Neural progenitor cell (in vitro differentiated cells): ENCODE data around the gene TSGA10. TPM values are rescaled to one million over a fixed set of nuclear protein-coding genes. Genes with fewer than 3 reads are reported as not detected.
"Not testable (repeated sequence)": the region's sequence is repeated elsewhere in the genome, so short reads cannot be mapped to it uniquely, and the experiment has no call there.

ENCODE experiments used
- DNase-seq: peaks from one replicate; pipeline ENCODE4 v3.0.0-alpha.2; 2016; ENCODE audit warnings: low spot score
- H2AFZ ChIP-seq: fragments of 200-600 bp; sonication (generic); replicated peaks from 2 replicates; pipeline ENCODE4 v1.6.1; 2016; ENCODE audit warnings: antibody characterized with exemption
- H3F3A ChIP-seq: fragments of 200-600 bp; sonication (generic); 2 replicates; pipeline ENCODE4 v1.6.1; 2016; ENCODE audit warnings: antibody characterized with exemption, low read depth
- H3K27ac ChIP-seq: fragments of 200-600 bp; sonication (generic); 2 replicates; pipeline ENCODE4 v1.5.1; 2016; ENCODE audit warnings: mild to moderate bottlenecking
- H3K27me3 ChIP-seq: fragments of 200-600 bp; sonication (generic); 2 replicates; pipeline ENCODE4 v1.6.1; 2016; ENCODE audit warnings: mild to moderate bottlenecking, moderate library complexity
- H3K36me3 ChIP-seq: fragments of 200-600 bp; sonication (generic); 2 replicates; pipeline ENCODE4 v1.5.1; 2016
- H3K4me1 ChIP-seq: fragments of 200-600 bp; sonication (generic); 2 replicates; pipeline ENCODE4 v1.6.1; 2016; ENCODE audit warnings: mixed run types
- H3K4me2 ChIP-seq: fragments of 200-600 bp; sonication (generic); 2 replicates; pipeline ENCODE4 v1.6.1; 2016
- H3K4me3 ChIP-seq: fragments of 200-600 bp; sonication (generic); 2 replicates; pipeline ENCODE4 v1.5.1; 2016
- H3K79me2 ChIP-seq: fragments of 200-600 bp; sonication (generic); 2 replicates; pipeline ENCODE4 v1.6.1; 2016; ENCODE audit warnings: low read depth
- H3K9ac ChIP-seq: fragments of 200-600 bp; sonication (generic); 2 replicates; pipeline ENCODE4 v1.6.1; 2016
- H3K9me3 ChIP-seq: fragments of 200-600 bp; sonication (generic); 2 replicates; pipeline ENCODE4 v1.5.1; 2016; ENCODE audit warnings: low read depth
- H4K20me1 ChIP-seq: fragments of 200-600 bp; sonication (generic); 2 replicates; pipeline ENCODE4 v1.6.1; 2016; ENCODE audit warnings: low read depth
- H3K27ac Mint-ChIP-seq: 3 replicates; pipeline ENCODE4 v1.8.0; 2021; ENCODE audit warnings: mixed read lengths
- H3K27me3 Mint-ChIP-seq: 2 replicates; pipeline ENCODE4 v1.8.0; 2022; ENCODE audit warnings: low read depth, mild to moderate bottlenecking, inconsistent platforms, moderate library complexity, mixed read lengths; ENCODE audit not compliant: insufficient read depth
- H3K36me3 Mint-ChIP-seq: 3 replicates; pipeline ENCODE4 v1.8.0; 2021; ENCODE audit warnings: mixed read lengths
- H3K4me1 Mint-ChIP-seq: 3 replicates; pipeline ENCODE4 v1.8.0; 2021; ENCODE audit warnings: mixed read lengths
- H3K4me3 Mint-ChIP-seq: 3 replicates; pipeline ENCODE4 v1.8.0; 2021; ENCODE audit warnings: mild to moderate bottlenecking, moderate library complexity, mixed read lengths
- H3K9me3 Mint-ChIP-seq: 3 replicates; pipeline ENCODE4 v1.8.0; 2020; ENCODE audit warnings: mixed read lengths
- EZH2 ChIP-seq: fragments of 200-600 bp; sonication (generic); IDR thresholded peaks from 2 replicates; pipeline ENCODE4 v1.6.1; 2017; ENCODE audit warnings: antibody characterized with exemption, mild to moderate bottlenecking, moderate library complexity
- EZH2phosphoT487 ChIP-seq: fragments of 200-600 bp; sonication (generic); IDR thresholded peaks from 2 replicates; pipeline ENCODE4 v1.6.1; 2017; ENCODE audit warnings: antibody characterized with exemption
- total RNA-seq: library from RNA; depleted of rRNA; stranded (reverse); fragments of >200 nt; gene quantifications from 2 replicates; pipeline ENCODE4 v1.2.3, GENCODE V29; 2015; ENCODE audit warnings: low replicate concordance
- TF ChIP-seq, protein P1 (sequence below): fragments of 200-600 bp; sonication (generic); IDR thresholded peaks from 2 replicates; pipeline ENCODE4 v1.5.1; 2017; ENCODE audit warnings: antibody characterized with exemption, mild to moderate bottlenecking

Gene TSGA10
- total RNA-seq, 1 donor from 2014 or later = 5.8 TPM

DNA sequence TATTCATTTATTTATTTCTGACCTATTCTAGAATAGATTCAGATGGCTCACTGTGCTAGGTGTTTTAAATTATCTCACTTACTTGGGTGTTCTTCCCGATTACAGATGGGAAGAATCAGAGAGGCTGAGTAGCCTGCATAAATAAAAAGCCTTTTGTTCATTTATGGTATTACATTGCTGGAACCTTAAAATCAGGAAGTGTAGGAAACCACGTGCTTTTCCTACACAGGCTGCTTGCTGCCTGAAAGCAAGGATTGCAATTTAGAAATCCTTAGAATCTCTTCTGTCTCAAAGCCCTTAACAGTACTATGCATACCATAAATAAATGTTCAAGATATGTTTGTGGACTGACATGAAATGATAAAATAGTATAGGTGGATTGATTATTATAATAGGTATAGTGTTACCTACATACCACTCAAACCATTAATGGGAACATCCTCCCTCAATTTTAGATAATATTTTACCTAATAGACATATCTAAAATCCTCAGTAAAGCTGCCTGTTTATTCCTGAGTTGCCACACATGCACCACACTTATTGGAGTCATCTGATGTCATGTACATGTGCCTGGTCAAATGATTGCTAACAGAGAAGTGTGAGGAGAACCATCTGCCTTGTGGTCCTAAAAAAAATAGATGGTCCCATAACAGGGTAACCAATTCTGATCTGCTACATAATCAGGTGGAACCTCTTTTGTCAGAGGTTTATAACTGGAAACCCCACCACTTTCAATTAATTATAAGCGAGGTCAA is 86.7 kb downstream of the TSGA10 start:
- no peaks in the 10 kb centered on the region for H4K20me1 ChIP-seq
- H2AFZ ChIP-seq = no peak overlapping the region
- Mint-ChIP-seq H3K27ac (no peak overlapping the region), H3K27me3 (no peaks in the 10 kb centered on the region), H3K4me3 (no peak overlapping the region), H3K4me1 (no peaks in the 10 kb centered on the region), H3K9me3 (no peaks in the 10 kb centered on the region), H3K36me3 (no peaks in the 10 kb centered on the region)
- H3K36me3 ChIP-seq = no peaks in the 10 kb centered on the region
- no peak overlapping the region for H3K9ac ChIP-seq
- H3K27ac ChIP-seq = no peak overlapping the region
- no peak for DNase-seq
- H3K4me1 ChIP-seq = no peaks in the 10 kb centered on the region
- TF ChIP-seq EZH2phosphoT487 = no peak
- TF ChIP-seq, protein P1, sequence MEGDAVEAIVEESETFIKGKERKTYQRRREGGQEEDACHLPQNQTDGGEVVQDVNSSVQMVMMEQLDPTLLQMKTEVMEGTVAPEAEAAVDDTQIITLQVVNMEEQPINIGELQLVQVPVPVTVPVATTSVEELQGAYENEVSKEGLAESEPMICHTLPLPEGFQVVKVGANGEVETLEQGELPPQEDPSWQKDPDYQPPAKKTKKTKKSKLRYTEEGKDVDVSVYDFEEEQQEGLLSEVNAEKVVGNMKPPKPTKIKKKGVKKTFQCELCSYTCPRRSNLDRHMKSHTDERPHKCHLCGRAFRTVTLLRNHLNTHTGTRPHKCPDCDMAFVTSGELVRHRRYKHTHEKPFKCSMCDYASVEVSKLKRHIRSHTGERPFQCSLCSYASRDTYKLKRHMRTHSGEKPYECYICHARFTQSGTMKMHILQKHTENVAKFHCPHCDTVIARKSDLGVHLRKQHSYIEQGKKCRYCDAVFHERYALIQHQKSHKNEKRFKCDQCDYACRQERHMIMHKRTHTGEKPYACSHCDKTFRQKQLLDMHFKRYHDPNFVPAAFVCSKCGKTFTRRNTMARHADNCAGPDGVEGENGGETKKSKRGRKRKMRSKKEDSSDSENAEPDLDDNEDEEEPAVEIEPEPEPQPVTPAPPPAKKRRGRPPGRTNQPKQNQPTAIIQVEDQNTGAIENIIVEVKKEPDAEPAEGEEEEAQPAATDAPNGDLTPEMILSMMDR = no peak
- TF ChIP-seq EZH2 = no peak
- no peaks in the 10 kb centered on the region for H3K9me3 ChIP-seq
- no peaks in the 10 kb centered on the region for H3K27me3 ChIP-seq
- no peaks in the 10 kb centered on the region for H3K79me2 ChIP-seq
- H3K4me2 ChIP-seq = no peak overlapping the region
- no peak overlapping the region for H3K4me3 ChIP-seq
- H3F3A ChIP-seq = no peaks in the 10 kb centered on the region

- Mint-ChIP-seq H3K4me1 (no peaks in the 10 kb centered on the region), H3K27me3 (no peaks in the 10 kb centered on the region), H3K9me3 (no peaks in the 10 kb centered on the region), H3K4me3 (no peak overlapping the region), H3K36me3 (no peaks in the 10 kb centered on the region), H3K27ac (no peak overlapping the region)
- Histone ChIP-seq H3K4me2 (no peak overlapping the region), H3K9me3 (no peaks in the 10 kb centered on the region), H3F3A (no peaks in the 10 kb centered on the region), H2AFZ (peak overlapping the region; percentile 59), H3K79me2 (no peaks in the 10 kb centered on the region), H3K9ac (no peak overlapping the region), H4K20me1 (no peaks in the 10 kb centered on the region), H3K4me1 (no peaks in the 10 kb centered on the region), H3K4me3 (no peak overlapping the region), H3K36me3 (no peaks in the 10 kb centered on the region), H3K27me3 (no peaks in the 10 kb centered on the region), H3K27ac (no peak overlapping the region)
- DNase-seq = peak; percentile 43
- TF ChIP-seq EZH2 = no peak
- TF ChIP-seq, protein P1 = peak; percentile 67
Measured at GRCh38 chr2:99066075-99066958, 88.4 kb downstream of the TSGA10 start.

- H3K36me3 ChIP-seq, H3K4me3 ChIP-seq, H3K79me2 ChIP-seq, H3K4me1 Mint-ChIP-seq, H3K36me3 Mint-ChIP-seq, H3K27me3 ChIP-seq, H3K9me3 ChIP-seq, DNase-seq, H2AFZ ChIP-seq, H3K27ac Mint-ChIP-seq, H3K27ac ChIP-seq, H3K9ac ChIP-seq, H3F3A ChIP-seq, H3K4me3 Mint-ChIP-seq, H3K4me2 ChIP-seq, H3K27me3 Mint-ChIP-seq, H3K4me1 ChIP-seq, H4K20me1 ChIP-seq: not testable (repeated sequence)
- peaks cover 26% of the 10 kb centered on the region for H3K9me3 Mint-ChIP-seq
Measured at GRCh38 chr2:99049187-99049586, 105.6 kb downstream of the TSGA10 start.

DNA sequence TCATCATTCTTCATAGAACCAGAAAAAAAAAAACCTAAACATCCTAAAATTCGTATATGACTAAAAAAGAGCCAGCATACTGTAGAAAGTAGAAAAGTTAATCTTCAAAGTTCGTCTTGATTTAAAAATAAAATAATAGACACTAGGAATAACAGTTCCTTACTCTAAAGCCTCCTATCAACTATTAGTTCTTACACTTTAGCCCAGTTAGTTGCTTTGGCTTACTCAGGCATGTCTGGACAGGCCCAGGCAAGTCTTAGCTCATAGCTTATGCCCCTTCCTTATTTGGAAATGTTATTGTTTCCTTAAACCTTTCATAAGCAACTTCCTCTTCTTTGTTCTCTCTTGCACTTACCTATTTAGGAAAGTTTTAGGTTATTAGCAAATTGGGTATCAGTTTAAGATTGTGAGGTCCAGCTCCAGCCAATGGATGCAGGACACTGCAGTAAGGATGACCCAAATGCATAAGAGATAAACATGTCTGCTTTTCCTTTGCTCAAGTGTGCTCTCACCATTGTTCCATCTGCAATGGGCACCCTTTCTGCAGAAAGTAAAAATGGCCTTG is 113.9 kb downstream of the TSGA10 start:
- not testable (repeated sequence) for H3F3A ChIP-seq, H3K9me3 Mint-ChIP-seq, H3K36me3 Mint-ChIP-seq, H3K4me1 ChIP-seq, H3K4me3 ChIP-seq, H4K20me1 ChIP-seq, H3K27me3 Mint-ChIP-seq, H3K9me3 ChIP-seq, DNase-seq, H3K9ac ChIP-seq, H3K4me3 Mint-ChIP-seq, H3K36me3 ChIP-seq, H3K4me1 Mint-ChIP-seq, H3K27ac ChIP-seq, H3K79me2 ChIP-seq, H3K4me2 ChIP-seq, H3K27me3 ChIP-seq, H3K27ac Mint-ChIP-seq
- peak overlapping the region; percentile 74 for H2AFZ ChIP-seq
